GM12878 (cell line): ENCODE measurements around the gene STARD3.

Experiments used
- ATF3 ChIP-seq: IDR thresholded peaks from 2 replicates; pipeline ENCODE4 v1.6.1; 2011; ENCODE audit warnings: low read depth, mild to moderate bottlenecking, low read length, moderate library complexity, borderline replicate concordance; ENCODE audit errors: extremely low read depth
- CBX3 ChIP-seq: fragments of 200-600 bp; sonication (generic); IDR thresholded peaks from 2 replicates; pipeline ENCODE4 v1.6.1; 2016; ENCODE audit warnings: low read depth, borderline replicate concordance
- CEBPB ChIP-seq, 2 experiments: fragments of 150-350 bp in 1 of 2; IDR thresholded peaks; 2 replicates each; pipeline ENCODE4 v1.6.1; 2012 to 2014; ENCODE audit warnings: low read depth in 2 of 2, low read length in 2 of 2, borderline replicate concordance in 1 of 2, inconsistent platforms in 1 of 2
- E2F4 ChIP-seq: IDR thresholded peaks from 2 replicates; pipeline ENCODE4 v1.6.1; 2012; ENCODE audit warnings: low read depth, low read length, improper control_type of control experiment
- NFXL1 ChIP-seq: fragments of 450-650 bp; IDR thresholded peaks from 2 replicates; pipeline ENCODE4 v1.6.1; 2017; ENCODE audit warnings: antibody characterized with exemption, mild to moderate bottlenecking, borderline replicate concordance
- POLR2A ChIP-seq: IDR thresholded peaks from 2 replicates; pipeline ENCODE4 v1.6.1; 2011; ENCODE audit warnings: low read depth, mild to moderate bottlenecking, low read length
- POLR2AphosphoS5 ChIP-seq: IDR thresholded peaks from 2 replicates; pipeline ENCODE4 v1.6.1; 2011; ENCODE audit warnings: mild to moderate bottlenecking, low read length, inconsistent platforms
- SMARCA5 ChIP-seq: fragments of 450-650 bp; IDR thresholded peaks from 2 replicates; pipeline ENCODE4 v1.6.1; 2017; ENCODE audit warnings: mild to moderate bottlenecking
- TARDBP ChIP-seq: IDR thresholded peaks from 2 replicates; pipeline ENCODE4 v1.6.1; 2016; ENCODE audit warnings: borderline replicate concordance
- TF ChIP-seq, protein P1 (sequence below): IDR thresholded peaks from 2 replicates; pipeline ENCODE4 v1.6.1; 2012; ENCODE audit warnings: low read depth, low read length, improper control_type of control experiment
- TF ChIP-seq, protein P2 (sequence below), 3 experiments: IDR thresholded peaks in 2 of 3; conservative IDR thresholded peaks in 1 of 3; 2 replicates each; pipeline ENCODE4 v1.5.1; 2011; ENCODE audit warnings: low read depth in 3 of 3, low read length in 3 of 3, mild to moderate bottlenecking in 3 of 3, control low read depth in 2 of 3, moderate library complexity in 2 of 3, inconsistent platforms in 1 of 3, mixed read lengths in 1 of 3; ENCODE audit not compliant: control insufficient read depth in 2 of 3, insufficient read depth in 1 of 3; ENCODE audit errors: extremely low read depth in 1 of 3

GRCh38 chr17:39700148-39700987 is 63.4 kb downstream of the STARD3 start:
- TF ChIP-seq CEBPB (IDR thresholded peaks at IDR 0.05; ENCODE audit: borderline replicate concordance in 1 of 2, low read depth in 2 of 2, low read length in 2 of 2): no peak
- TF ChIP-seq, protein P1, sequence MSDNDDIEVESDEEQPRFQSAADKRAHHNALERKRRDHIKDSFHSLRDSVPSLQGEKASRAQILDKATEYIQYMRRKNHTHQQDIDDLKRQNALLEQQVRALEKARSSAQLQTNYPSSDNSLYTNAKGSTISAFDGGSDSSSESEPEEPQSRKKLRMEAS: no peak
- TF ChIP-seq TARDBP: no peak
- TF ChIP-seq, protein P2, sequence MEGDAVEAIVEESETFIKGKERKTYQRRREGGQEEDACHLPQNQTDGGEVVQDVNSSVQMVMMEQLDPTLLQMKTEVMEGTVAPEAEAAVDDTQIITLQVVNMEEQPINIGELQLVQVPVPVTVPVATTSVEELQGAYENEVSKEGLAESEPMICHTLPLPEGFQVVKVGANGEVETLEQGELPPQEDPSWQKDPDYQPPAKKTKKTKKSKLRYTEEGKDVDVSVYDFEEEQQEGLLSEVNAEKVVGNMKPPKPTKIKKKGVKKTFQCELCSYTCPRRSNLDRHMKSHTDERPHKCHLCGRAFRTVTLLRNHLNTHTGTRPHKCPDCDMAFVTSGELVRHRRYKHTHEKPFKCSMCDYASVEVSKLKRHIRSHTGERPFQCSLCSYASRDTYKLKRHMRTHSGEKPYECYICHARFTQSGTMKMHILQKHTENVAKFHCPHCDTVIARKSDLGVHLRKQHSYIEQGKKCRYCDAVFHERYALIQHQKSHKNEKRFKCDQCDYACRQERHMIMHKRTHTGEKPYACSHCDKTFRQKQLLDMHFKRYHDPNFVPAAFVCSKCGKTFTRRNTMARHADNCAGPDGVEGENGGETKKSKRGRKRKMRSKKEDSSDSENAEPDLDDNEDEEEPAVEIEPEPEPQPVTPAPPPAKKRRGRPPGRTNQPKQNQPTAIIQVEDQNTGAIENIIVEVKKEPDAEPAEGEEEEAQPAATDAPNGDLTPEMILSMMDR (IDR thresholded peaks at IDR 0.05 in 2 of 3, conservative IDR thresholded peaks at IDR 0.05 in 1 of 3; ENCODE audit: control insufficient read depth in 2 of 3, extremely low read depth in 1 of 3, insufficient read depth in 1 of 3, low read depth in 3 of 3, low read length in 3 of 3): no peak
- no peak for TF ChIP-seq SMARCA5
- TF ChIP-seq POLR2A: no peak
- no peak for TF ChIP-seq ATF3
- no peak for TF ChIP-seq CBX3
- no peak for TF ChIP-seq E2F4
- TF ChIP-seq POLR2AphosphoS5: no peak
- TF ChIP-seq NFXL1: no peak
